ENCODE measurements around the gene BAG2.

The BAG2 gene

GRCh38 chr6:57172136-57173055, at the start of gene BAG2:
BAG2 (plus strand) TSS chr6:57172326; CDS start chr6:57172698, 372 bp downstream.
- FAIRE-seq, result no peak

- FAIRE-seq, result no peak
Observed at GRCh38 chr6:57123111-57123510, 49.0 kb upstream of the BAG2 start.

GRCh38 chr6:57127763-57128162, 44.4 kb upstream of the BAG2 start:
- FAIRE-seq, result no peak

GRCh38 chr6:57130661-57131177, 41.4 kb upstream of the BAG2 start:
- no peak for FAIRE-seq

GRCh38 chr6:57134954-57135353, 37.2 kb upstream of the BAG2 start:
- FAIRE-seq, result no peak

- no peak for FAIRE-seq
Observed at GRCh38 chr6:57135885-57136284, 36.2 kb upstream of the BAG2 start.

GRCh38 chr6:57137350-57137749, 34.8 kb upstream of the BAG2 start:
- no peak for FAIRE-seq

- no peak for FAIRE-seq
Observed at GRCh38 chr6:57138026-57138425, 34.1 kb upstream of the BAG2 start.

- FAIRE-seq, result no peak
Observed at GRCh38 chr6:57141451-57142177, 30.5 kb upstream of the BAG2 start.

- no peak for FAIRE-seq
Observed at GRCh38 chr6:57142178-57142525, 30.0 kb upstream of the BAG2 start.

- FAIRE-seq, result no peak
Observed at GRCh38 chr6:57143690-57144089, 28.4 kb upstream of the BAG2 start.

- no peak for FAIRE-seq
Observed at GRCh38 chr6:57147401-57147800, 24.7 kb upstream of the BAG2 start.

- FAIRE-seq, result no peak
Observed at GRCh38 chr6:57147955-57148858, 23.9 kb upstream of the BAG2 start.

- no peak for FAIRE-seq
Observed at GRCh38 chr6:57158658-57159057, 13.5 kb upstream of the BAG2 start.

GRCh38 chr6:57159127-57159526, 13.0 kb upstream of the BAG2 start:
- no peak for FAIRE-seq

- FAIRE-seq, result no peak
Observed at GRCh38 chr6:57162028-57162427, 10.1 kb upstream of the BAG2 start.

GRCh38 chr6:57162516-57162915, 9.6 kb upstream of the BAG2 start:
- FAIRE-seq, result no peak

- FAIRE-seq, result no peak
Observed at GRCh38 chr6:57163956-57164355, 8.2 kb upstream of the BAG2 start.

- no peak for FAIRE-seq
Observed at GRCh38 chr6:57165080-57165479, 7.0 kb upstream of the BAG2 start.

- FAIRE-seq, result no peak
Observed at GRCh38 chr6:57173056-57173885, 1.1 kb downstream of the BAG2 start.

GRCh38 chr6:57173886-57174510, 1.9 kb downstream of the BAG2 start:
- no peak for FAIRE-seq

Measured in TTC549 (cell line).